ENCODE results near the gene KCTD10. TPM values are rescaled to one million over a fixed set of nuclear protein-coding genes. Genes with fewer than 3 reads are reported as not detected.

Gene KCTD10
- total and polyA plus RNA-seq, 10 of the 15 experiments (the other 5 are each of a cell fraction or from before 2014, with no cell fraction given), result 5.6 to 52.0 (median 34.2) TPM

DNA sequence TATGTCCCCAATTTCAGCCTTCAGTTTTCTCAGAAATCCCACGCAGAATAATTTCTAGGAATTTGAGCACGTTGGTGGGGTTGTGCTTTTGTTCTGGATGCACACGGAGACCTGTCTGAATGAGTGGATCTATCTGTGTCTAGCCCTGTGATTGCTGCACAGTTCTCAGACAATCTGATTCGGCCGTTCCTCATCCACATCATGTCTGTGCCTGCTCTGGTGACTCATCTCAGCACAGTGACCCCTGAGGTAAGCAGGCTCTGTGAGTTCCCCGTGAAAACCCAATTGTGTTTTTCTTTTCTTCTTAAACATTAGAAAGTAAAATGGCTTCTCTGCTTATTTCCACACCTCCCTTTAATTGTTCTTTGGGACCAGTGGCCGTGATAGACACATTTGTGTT lies 20.6 kb upstream of the KCTD10 start (continued):
- TF ChIP-seq STAT3 (IDR thresholded peaks at IDR 0.05; ENCODE audit: low read depth, low read length) (no peak), EED (IDR thresholded peaks at IDR 0.05; ENCODE audit: low read depth) (no peak), RAD51 (IDR thresholded peaks at IDR 0.05) (no peak), PAX8 (IDR thresholded peaks at IDR 0.05) (no peak), NFYA (IDR thresholded peaks at IDR 0.05; ENCODE audit: borderline replicate concordance, low read depth, low read length) (no peak), CHD4 (IDR thresholded peaks at IDR 0.05) (no peak), RUNX3 (IDR thresholded peaks at IDR 0.05; ENCODE audit: low read length) (no peak), KAT2A (conservative IDR thresholded peaks at IDR 0.05; ENCODE audit: control insufficient read depth, low read depth, low read length) (no peak), MEF2B (IDR thresholded peaks at IDR 0.05; ENCODE audit: partially characterized antibody, poor library complexity, severe bottlenecking) (no peak)
- TF ChIP-seq, protein P1, sequence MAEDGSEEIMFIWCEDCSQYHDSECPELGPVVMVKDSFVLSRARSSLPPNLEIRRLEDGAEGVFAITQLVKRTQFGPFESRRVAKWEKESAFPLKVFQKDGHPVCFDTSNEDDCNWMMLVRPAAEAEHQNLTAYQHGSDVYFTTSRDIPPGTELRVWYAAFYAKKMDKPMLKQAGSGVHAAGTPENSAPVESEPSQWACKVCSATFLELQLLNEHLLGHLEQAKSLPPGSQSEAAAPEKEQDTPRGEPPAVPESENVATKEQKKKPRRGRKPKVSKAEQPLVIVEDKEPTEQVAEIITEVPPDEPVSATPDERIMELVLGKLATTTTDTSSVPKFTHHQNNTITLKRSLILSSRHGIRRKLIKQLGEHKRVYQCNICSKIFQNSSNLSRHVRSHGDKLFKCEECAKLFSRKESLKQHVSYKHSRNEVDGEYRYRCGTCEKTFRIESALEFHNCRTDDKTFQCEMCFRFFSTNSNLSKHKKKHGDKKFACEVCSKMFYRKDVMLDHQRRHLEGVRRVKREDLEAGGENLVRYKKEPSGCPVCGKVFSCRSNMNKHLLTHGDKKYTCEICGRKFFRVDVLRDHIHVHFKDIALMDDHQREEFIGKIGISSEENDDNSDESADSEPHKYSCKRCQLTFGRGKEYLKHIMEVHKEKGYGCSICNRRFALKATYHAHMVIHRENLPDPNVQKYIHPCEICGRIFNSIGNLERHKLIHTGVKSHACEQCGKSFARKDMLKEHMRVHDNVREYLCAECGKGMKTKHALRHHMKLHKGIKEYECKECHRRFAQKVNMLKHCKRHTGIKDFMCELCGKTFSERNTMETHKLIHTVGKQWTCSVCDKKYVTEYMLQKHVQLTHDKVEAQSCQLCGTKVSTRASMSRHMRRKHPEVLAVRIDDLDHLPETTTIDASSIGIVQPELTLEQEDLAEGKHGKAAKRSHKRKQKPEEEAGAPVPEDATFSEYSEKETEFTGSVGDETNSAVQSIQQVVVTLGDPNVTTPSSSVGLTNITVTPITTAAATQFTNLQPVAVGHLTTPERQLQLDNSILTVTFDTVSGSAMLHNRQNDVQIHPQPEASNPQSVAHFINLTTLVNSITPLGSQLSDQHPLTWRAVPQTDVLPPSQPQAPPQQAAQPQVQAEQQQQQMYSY (CRISPR knock-in tag; IDR thresholded peaks at IDR 0.05), result no peak

DNA sequence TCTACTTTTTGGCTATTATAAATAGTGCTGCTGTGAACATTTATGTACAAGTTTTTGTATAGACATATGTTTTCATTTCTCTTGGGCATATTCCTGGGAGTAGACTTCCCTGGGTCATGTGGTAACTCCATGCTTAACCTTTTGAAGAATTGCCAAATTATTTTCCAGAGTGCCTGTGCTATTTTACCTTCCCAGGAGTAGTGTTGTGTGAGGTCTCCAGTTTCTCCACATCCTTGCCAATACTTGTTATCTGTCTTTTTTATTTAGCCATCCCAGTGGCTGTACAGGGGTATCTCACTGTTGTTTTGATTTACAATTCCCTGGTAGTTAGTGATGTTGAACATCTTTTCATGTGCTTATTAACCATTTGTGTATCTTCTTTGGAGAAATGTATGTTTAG lies 19.2 kb upstream of the KCTD10 start:
- in situ Hi-C loops (cut with MboI), result no loop called here
- peaks cover 2 to 15% of the 10 kb centered on the region in 2 experiments for H3K36me3 ChIP-seq (ENCODE audit: control insufficient read depth in 2 of 2, insufficient read depth in 2 of 2, low read length in 1 of 2)

More for the DNA sequence above, 19.2 kb upstream of the KCTD10 start:
- Histone ChIP-seq H3K27me3 (replicated peaks in 1 of 2; ENCODE audit: control insufficient read depth in 2 of 2, insufficient read depth in 2 of 2, low read length in 1 of 2) (no peaks in the 10 kb centered on the region), H2AFZ (ENCODE audit: control insufficient read depth, low read depth, low read length) (no peak overlapping the region), H3K27ac (ENCODE audit: control insufficient read depth, insufficient read depth) (no peak overlapping the region), H4K20me1 (ENCODE audit: control insufficient read depth, insufficient read depth) (no peaks in the 10 kb centered on the region), H3K4me1 (ENCODE audit: control insufficient read depth, insufficient read depth, low read length) (no peaks in the 10 kb centered on the region), H3K4me3 (no peak overlapping the region), H3K79me2 (ENCODE audit: control insufficient read depth, insufficient read depth, low read length) (no peaks in the 10 kb centered on the region), H3K4me2 (ENCODE audit: control insufficient read depth, insufficient read depth) (no peak overlapping the region), H3K9ac (ENCODE audit: control insufficient read depth, insufficient read depth, low read length) (no peak overlapping the region), H3K9me3 (replicated peaks; ENCODE audit: control insufficient read depth, insufficient read depth, low read length) (no peaks in the 10 kb centered on the region)
- ATAC-seq, result no peak
- no TSS peak for BruUV-seq (replicated peaks)
- CTCF ChIA-PET, result no interaction called here
- intact Hi-C loops (cut with micrococcal nuclease; ENCODE audit: unreplicated experiment), result no loop called here
- RAD21 ChIA-PET (ENCODE audit: unreplicated experiment), result no interaction called here
- SMC1A ChIA-PET (ENCODE audit: uncharacterized antibody, unreplicated experiment), result no interaction called here
- no peak for FAIRE-seq
- DNase-seq (ENCODE audit: low read depth, low spot score), result no peak
- TF ChIP-seq, protein P2, sequence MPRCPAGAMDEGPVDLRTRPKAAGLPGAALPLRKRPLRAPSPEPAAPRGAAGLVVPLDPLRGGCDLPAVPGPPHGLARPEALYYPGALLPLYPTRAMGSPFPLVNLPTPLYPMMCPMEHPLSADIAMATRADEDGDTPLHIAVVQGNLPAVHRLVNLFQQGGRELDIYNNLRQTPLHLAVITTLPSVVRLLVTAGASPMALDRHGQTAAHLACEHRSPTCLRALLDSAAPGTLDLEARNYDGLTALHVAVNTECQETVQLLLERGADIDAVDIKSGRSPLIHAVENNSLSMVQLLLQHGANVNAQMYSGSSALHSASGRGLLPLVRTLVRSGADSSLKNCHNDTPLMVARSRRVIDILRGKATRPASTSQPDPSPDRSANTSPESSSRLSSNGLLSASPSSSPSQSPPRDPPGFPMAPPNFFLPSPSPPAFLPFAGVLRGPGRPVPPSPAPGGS (IDR thresholded peaks at IDR 0.05; ENCODE audit: borderline replicate concordance, insufficient read depth, low read depth, low read length, poor library complexity, severe bottlenecking), result no peak
- TF ChIP-seq CBX3 (IDR thresholded peaks at IDR 0.05; ENCODE audit: borderline replicate concordance, low read depth) (no peak), HCFC1 (IDR thresholded peaks at IDR 0.05; ENCODE audit: low read length) (no peak)
- TF ChIP-seq, protein P3, sequence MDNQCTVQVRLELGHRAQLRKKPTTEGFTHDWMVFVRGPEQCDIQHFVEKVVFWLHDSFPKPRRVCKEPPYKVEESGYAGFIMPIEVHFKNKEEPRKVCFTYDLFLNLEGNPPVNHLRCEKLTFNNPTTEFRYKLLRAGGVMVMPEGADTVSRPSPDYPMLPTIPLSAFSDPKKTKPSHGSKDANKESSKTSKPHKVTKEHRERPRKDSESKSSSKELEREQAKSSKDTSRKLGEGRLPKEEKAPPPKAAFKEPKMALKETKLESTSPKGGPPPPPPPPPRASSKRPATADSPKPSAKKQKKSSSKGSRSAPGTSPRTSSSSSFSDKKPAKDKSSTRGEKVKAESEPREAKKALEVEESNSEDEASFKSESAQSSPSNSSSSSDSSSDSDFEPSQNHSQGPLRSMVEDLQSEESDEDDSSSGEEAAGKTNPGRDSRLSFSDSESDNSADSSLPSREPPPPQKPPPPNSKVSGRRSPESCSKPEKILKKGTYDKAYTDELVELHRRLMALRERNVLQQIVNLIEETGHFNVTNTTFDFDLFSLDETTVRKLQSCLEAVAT (IDR thresholded peaks at IDR 0.05), result no peak
- TF ChIP-seq, protein P4, sequence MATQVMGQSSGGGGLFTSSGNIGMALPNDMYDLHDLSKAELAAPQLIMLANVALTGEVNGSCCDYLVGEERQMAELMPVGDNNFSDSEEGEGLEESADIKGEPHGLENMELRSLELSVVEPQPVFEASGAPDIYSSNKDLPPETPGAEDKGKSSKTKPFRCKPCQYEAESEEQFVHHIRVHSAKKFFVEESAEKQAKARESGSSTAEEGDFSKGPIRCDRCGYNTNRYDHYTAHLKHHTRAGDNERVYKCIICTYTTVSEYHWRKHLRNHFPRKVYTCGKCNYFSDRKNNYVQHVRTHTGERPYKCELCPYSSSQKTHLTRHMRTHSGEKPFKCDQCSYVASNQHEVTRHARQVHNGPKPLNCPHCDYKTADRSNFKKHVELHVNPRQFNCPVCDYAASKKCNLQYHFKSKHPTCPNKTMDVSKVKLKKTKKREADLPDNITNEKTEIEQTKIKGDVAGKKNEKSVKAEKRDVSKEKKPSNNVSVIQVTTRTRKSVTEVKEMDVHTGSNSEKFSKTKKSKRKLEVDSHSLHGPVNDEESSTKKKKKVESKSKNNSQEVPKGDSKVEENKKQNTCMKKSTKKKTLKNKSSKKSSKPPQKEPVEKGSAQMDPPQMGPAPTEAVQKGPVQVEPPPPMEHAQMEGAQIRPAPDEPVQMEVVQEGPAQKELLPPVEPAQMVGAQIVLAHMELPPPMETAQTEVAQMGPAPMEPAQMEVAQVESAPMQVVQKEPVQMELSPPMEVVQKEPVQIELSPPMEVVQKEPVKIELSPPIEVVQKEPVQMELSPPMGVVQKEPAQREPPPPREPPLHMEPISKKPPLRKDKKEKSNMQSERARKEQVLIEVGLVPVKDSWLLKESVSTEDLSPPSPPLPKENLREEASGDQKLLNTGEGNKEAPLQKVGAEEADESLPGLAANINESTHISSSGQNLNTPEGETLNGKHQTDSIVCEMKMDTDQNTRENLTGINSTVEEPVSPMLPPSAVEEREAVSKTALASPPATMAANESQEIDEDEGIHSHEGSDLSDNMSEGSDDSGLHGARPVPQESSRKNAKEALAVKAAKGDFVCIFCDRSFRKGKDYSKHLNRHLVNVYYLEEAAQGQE (IDR thresholded peaks at IDR 0.05; ENCODE audit: low read depth, low read length), result no peak
- POLR2A ChIA-PET, result no interaction called here
